ENCODE results near the gene TAS1R2. TPM values are rescaled to one million over a fixed set of nuclear protein-coding genes. Genes with fewer than 3 reads are reported as not detected.
A peak's percentile ranks its signal among the peaks of the same experiment; 100 is the strongest.

TAS1R2 gene
- total and polyA plus RNA-seq, 2 of the 13 experiments (the other 11 are each of a cell fraction or from before 2014, with no cell fraction given) = not detected

DNA sequence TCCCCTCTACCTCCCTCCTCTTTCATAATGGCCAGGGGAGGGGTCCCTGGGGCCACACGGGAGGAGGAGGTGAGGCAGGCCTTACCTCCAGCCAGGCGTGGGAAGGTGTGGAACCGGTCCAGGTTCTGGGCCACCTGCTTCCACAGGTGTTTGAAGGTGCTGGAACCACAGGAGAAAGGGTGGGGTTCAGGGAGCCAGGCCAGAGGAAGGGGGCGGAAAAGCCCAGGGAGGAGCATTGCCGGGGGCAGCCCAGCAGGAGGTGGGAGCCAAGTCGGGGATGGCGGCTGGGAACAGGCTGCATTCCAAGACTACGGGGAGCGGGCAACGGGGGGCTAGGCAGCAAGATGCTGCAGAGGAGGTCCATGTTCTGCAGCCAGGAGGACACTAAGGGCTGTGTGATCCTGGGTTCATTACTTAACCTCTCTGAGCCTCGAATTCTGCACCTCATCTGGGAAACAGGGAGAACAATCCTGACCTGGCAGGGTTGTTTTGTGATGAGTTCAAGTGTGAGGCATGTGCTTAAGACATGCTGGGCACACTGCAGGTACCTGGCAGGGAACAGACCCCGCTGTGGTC lies 19.8 kb upstream of the TAS1R2 start:
- Histone ChIP-seq H3K27ac (ENCODE audit: extremely low read length, insufficient read depth, low read length) (no peak overlapping the region), H3K27me3 (ENCODE audit: control insufficient read depth in 1 of 2, insufficient read depth in 2 of 2, low read length in 2 of 2) (no peaks in the 10 kb centered on the region), H3K4me2 (ENCODE audit: low read depth, low read length) (no peak overlapping the region), H3K9me3 (ENCODE audit: low read length) (no peaks in the 10 kb centered on the region), H2AFZ (ENCODE audit: low read length) (no peak overlapping the region), H3K9ac (ENCODE audit: insufficient read depth, low read depth, low read length) (no peak overlapping the region), H3K36me3 (replicated peaks in 1 of 2; ENCODE audit: control insufficient read depth in 1 of 2, insufficient read depth in 2 of 2, low read length in 2 of 2) (peaks cover 47 to 93% of the 10 kb centered on the region in 2 experiments), H3K79me2 (ENCODE audit: insufficient read depth, low read length) (no peaks in the 10 kb centered on the region), H4K20me1 (ENCODE audit: insufficient read depth, low read length) (peaks cover 31% of the 10 kb centered on the region), H3K4me3 (replicated peaks in 1 of 3; ENCODE audit: insufficient read depth in 1 of 3, low read depth in 2 of 3, low read length in 3 of 3) (no peak overlapping the region), H3K4me1 (ENCODE audit: insufficient read depth, low read length) (no peaks in the 10 kb centered on the region)
- intact Hi-C loops (cut with micrococcal nuclease; ENCODE audit: unreplicated experiment) = no loop called here
- TF ChIP-seq ZNF550 (CRISPR knock-in tag; IDR thresholded peaks at IDR 0.05; ENCODE audit: borderline replicate concordance) = no peak
- peak; percentile 91 for TF ChIP-seq ZNF768 (CRISPR knock-in tag; IDR thresholded peaks at IDR 0.05)
- no peak for ATAC-seq
- no TSS peak for BruUV-seq (replicated peaks)
- 96% methylated on average over 10 of the region's 12 CpGs for WGBS (ENCODE audit: low lambda C conversion rate)
- in situ Hi-C loops (cut with HindIII; ENCODE audit: extremely low pct_ligation_motif_present, low pct_unique_long_range_greater_than_20kb) = no loop called here
- no peak for FAIRE-seq
- DNase-seq (ENCODE audit: low spot score) = no peak
- ChIA-PET POLR2A (no interaction called here), CTCF (ENCODE audit: low intra/inter-chr PET ratio, low total read pairs) (no interaction called here)

DNA sequence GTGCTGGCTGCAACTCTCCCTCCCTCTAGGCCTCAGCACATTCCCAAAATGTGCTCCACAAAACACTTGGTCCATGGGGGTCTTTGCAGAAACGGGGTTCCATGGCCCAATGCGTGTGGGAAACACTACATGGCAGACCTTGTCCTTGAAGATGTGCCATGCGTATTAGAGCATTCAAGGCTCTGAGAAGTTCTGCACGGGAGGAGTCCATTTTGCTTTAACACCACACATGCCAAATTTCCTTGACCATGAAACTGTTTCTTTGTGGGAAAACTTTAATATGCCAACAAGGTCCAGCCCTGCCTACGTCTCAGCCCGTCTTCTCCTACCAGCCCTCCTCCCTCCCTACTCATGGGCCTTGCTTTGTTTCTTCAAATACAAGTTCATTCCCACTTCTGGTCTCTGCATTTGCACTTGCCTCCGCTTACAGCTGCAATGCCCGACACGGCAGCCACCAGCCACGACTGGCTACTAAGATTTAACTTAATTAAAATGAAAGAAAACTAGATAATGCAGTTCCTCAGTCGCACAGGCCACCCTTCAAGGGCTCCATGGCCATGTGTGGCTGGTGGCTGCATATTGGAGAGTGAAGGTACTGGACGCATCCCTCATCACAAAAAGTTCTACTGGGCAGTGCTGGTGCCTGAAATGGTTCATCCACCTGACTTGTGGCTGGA lies 19.2 kb upstream of the TAS1R2 start:
- H3K36me3 ChIP-seq (replicated peaks in 1 of 2; ENCODE audit: control insufficient read depth in 1 of 2, insufficient read depth in 2 of 2, low read length in 2 of 2) = peaks cover 49 to 93% of the 10 kb centered on the region in 2 experiments
- TF ChIP-seq U2AF1 (optimal IDR thresholded peaks at IDR 0.05; ENCODE audit: low read depth, low read length) (no peak), ZNF816 (CRISPR knock-in tag; IDR thresholded peaks at IDR 0.05; ENCODE audit: borderline replicate concordance) (no peak), ZNF761 (CRISPR knock-in tag; conservative IDR thresholded peaks at IDR 0.05) (no peak), CHCHD3 (CRISPR knock-in tag; IDR thresholded peaks at IDR 0.05) (no peak), ZNF563 (CRISPR knock-in tag; IDR thresholded peaks at IDR 0.05) (no peak), FOXK2 (IDR thresholded peaks at IDR 0.05) (no peak), ZNF207 (IDR thresholded peaks at IDR 0.05; ENCODE audit: borderline replicate concordance) (no peak)
- TF ChIP-seq, protein P1, sequence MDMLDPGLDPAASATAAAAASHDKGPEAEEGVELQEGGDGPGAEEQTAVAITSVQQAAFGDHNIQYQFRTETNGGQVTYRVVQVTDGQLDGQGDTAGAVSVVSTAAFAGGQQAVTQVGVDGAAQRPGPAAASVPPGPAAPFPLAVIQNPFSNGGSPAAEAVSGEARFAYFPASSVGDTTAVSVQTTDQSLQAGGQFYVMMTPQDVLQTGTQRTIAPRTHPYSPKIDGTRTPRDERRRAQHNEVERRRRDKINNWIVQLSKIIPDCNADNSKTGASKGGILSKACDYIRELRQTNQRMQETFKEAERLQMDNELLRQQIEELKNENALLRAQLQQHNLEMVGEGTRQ (IDR thresholded peaks at IDR 0.05; ENCODE audit: low read depth, low read length) = no peak
- TF ChIP-seq, protein P1 (CRISPR knock-in tag; IDR thresholded peaks at IDR 0.05; ENCODE audit: borderline replicate concordance) = no peak

More for the DNA sequence above, 19.2 kb upstream of the TAS1R2 start:
- DNase-seq (ENCODE audit: low spot score) (no peak), FAIRE-seq (no peak), ATAC-seq (no peak)
- BruUV-seq (replicated peaks) = no TSS peak
- Histone ChIP-seq H3K27ac (ENCODE audit: extremely low read length, insufficient read depth, low read length) (no peak overlapping the region), H3K9me3 (ENCODE audit: low read length) (no peaks in the 10 kb centered on the region), H3K4me1 (ENCODE audit: insufficient read depth, low read length) (no peaks in the 10 kb centered on the region), H2AFZ (ENCODE audit: low read length) (no peak overlapping the region), H3K9ac (ENCODE audit: insufficient read depth, low read depth, low read length) (no peak overlapping the region), H3K79me2 (ENCODE audit: insufficient read depth, low read length) (no peaks in the 10 kb centered on the region), H3K4me3 (replicated peaks in 1 of 3; ENCODE audit: insufficient read depth in 1 of 3, low read depth in 2 of 3, low read length in 3 of 3) (no peak overlapping the region), H4K20me1 (ENCODE audit: insufficient read depth, low read length) (peaks cover 27% of the 10 kb centered on the region), H3K27me3 (ENCODE audit: control insufficient read depth in 1 of 2, insufficient read depth in 2 of 2, low read length in 2 of 2) (no peaks in the 10 kb centered on the region), H3K4me2 (ENCODE audit: low read depth, low read length) (no peak overlapping the region)
- in situ Hi-C loops (cut with HindIII; ENCODE audit: extremely low pct_ligation_motif_present, low pct_unique_long_range_greater_than_20kb) (no loop called here), intact Hi-C loops (cut with micrococcal nuclease; ENCODE audit: unreplicated experiment) (no loop called here)
- ChIA-PET CTCF (ENCODE audit: low intra/inter-chr PET ratio, low total read pairs) (no interaction called here), POLR2A (no interaction called here)
- 89% methylated on average over 12 of the region's 12 CpGs for WGBS (ENCODE audit: low lambda C conversion rate)

Measured in HepG2 (cell line).